ENCODE data around the gene GALNT17.

GALNT17 gene

GRCh38 chr7:71362240-71362639 is 230.3 kb downstream of the GALNT17 start:
- peaks cover 4% of the 10 kb centered on the region for H3K27me3 Mint-ChIP-seq (ENCODE audit: low read depth)
- peaks cover 12% of the 10 kb centered on the region for H3K4me1 Mint-ChIP-seq
- peaks cover 7% of the 10 kb centered on the region for H3K9me3 Mint-ChIP-seq
- no peak overlapping the region for H3K4me3 Mint-ChIP-seq
- H3K27ac Mint-ChIP-seq, result no peak overlapping the region
- TF ChIP-seq CTCF (IDR thresholded peaks at IDR 0.05; ENCODE audit: unreplicated experiment in 3 of 3), result no peak
- no peaks in the 10 kb centered on the region for H3K36me3 Mint-ChIP-seq (ENCODE audit: low read depth)

- Mint-ChIP-seq H3K4me3 (no peak overlapping the region), H3K27ac (no peak overlapping the region), H3K27me3 (ENCODE audit: low read depth) (peaks cover 4% of the 10 kb centered on the region), H3K36me3 (ENCODE audit: low read depth) (no peaks in the 10 kb centered on the region), H3K4me1 (peaks cover 12% of the 10 kb centered on the region), H3K9me3 (peaks cover 7% of the 10 kb centered on the region)
- no peak for TF ChIP-seq CTCF (IDR thresholded peaks at IDR 0.05; ENCODE audit: unreplicated experiment in 3 of 3)
Measured at GRCh38 chr7:71363223-71363622, 231.3 kb downstream of the GALNT17 start.

- Mint-ChIP-seq H3K4me1 (peaks cover 12% of the 10 kb centered on the region), H3K9me3 (peaks cover 7% of the 10 kb centered on the region), H3K4me3 (no peak overlapping the region), H3K36me3 (ENCODE audit: low read depth) (no peaks in the 10 kb centered on the region), H3K27me3 (ENCODE audit: low read depth) (peaks cover 4% of the 10 kb centered on the region), H3K27ac (no peak overlapping the region)
- TF ChIP-seq CTCF (IDR thresholded peaks at IDR 0.05; ENCODE audit: unreplicated experiment in 3 of 3), result no peak
Measured at GRCh38 chr7:71363627-71364026, 231.7 kb downstream of the GALNT17 start.

GRCh38 chr7:71364551-71364950 is 232.6 kb downstream of the GALNT17 start:
- Mint-ChIP-seq H3K36me3 (ENCODE audit: low read depth) (no peaks in the 10 kb centered on the region), H3K27ac (no peak overlapping the region), H3K27me3 (ENCODE audit: low read depth) (peaks cover 4% of the 10 kb centered on the region), H3K4me3 (no peak overlapping the region), H3K9me3 (peaks cover 3% of the 10 kb centered on the region), H3K4me1 (peaks cover 12% of the 10 kb centered on the region)
- no peak for TF ChIP-seq CTCF (IDR thresholded peaks at IDR 0.05; ENCODE audit: unreplicated experiment in 3 of 3)

GRCh38 chr7:71372991-71373390 is 241.0 kb downstream of the GALNT17 start:
- TF ChIP-seq CTCF (IDR thresholded peaks at IDR 0.05; ENCODE audit: unreplicated experiment in 3 of 3), result no peak
- no peaks in the 10 kb centered on the region for H3K4me1 Mint-ChIP-seq
- peaks cover 5% of the 10 kb centered on the region for H3K36me3 Mint-ChIP-seq (ENCODE audit: low read depth)
- H3K27me3 Mint-ChIP-seq (ENCODE audit: low read depth), result no peaks in the 10 kb centered on the region
- no peak overlapping the region for H3K27ac Mint-ChIP-seq
- H3K4me3 Mint-ChIP-seq, result no peak overlapping the region
- H3K9me3 Mint-ChIP-seq, result peaks cover 24% of the 10 kb centered on the region

GRCh38 chr7:71377062-71377461 is 245.1 kb downstream of the GALNT17 start:
- Mint-ChIP-seq H3K27ac (no peak overlapping the region), H3K9me3 (peaks cover 33% of the 10 kb centered on the region), H3K27me3 (ENCODE audit: low read depth) (no peaks in the 10 kb centered on the region), H3K4me3 (no peak overlapping the region), H3K4me1 (no peaks in the 10 kb centered on the region), H3K36me3 (ENCODE audit: low read depth) (peaks cover 5% of the 10 kb centered on the region)
- TF ChIP-seq CTCF (IDR thresholded peaks at IDR 0.05; ENCODE audit: unreplicated experiment in 3 of 3), result no peak
